Measurements from ENCODE around the gene CRYGA.
"Not testable (repeated sequence)": the region's sequence is repeated elsewhere in the genome, so short reads cannot be mapped to it uniquely, and the experiment has no call there.

CRYGA gene

DNA sequence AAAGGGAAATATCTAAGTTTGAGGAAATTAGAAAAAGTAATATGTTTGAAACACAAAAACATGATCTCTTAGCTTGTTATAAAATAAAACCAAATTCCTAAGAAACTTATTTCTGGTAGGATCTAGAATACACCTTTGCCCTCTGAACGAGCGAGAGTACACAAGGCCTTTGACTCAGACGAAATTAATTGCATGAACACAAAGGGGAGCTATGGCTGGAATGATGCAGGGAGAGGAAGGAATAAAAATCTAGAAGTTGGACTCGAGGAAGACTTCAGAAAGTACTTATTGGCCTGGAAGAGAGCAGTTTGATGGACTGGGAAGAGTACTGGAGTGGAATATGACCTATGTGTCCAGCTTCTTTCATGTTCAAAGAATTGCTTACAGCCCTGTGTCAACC, 38.1 kb downstream of the CRYGA start:
- no peak for DNase-seq

DNA sequence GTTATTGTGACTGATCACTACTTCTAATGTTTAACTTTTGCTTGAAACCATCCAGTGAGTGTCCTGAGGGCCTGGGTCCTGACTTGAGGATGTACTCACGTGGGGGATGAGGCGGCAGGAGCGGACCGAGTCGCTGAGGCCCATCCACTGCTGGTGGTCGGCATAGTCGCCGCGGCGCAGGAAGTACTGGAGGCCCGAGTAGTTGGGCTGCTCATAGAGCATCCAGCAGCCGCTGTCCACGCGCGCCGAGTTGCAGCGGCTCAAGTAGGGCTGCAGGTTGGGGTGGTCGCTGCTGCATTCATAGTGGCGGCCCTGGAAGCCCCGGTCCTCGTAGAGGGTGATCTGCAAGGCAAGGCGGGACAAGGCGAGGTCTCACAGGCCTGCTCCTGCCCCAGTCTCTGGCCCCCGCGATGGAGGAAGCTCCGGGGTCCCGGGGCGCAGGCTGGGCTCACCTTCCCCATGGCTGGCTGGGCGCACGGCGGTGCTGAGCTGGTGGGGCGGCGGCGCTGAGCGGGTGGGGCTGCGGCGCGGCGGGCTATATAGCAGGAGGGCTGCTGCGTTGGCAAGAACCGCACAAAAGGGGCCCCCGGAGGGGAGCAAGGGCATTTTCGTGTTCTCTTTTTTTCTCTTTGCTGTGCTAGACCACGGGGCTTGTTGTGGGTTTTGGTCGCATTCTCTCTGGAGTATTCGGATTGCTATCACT, 39.2 kb downstream of the CRYGA start, which contains the start of gene CRYGD:
CRYGD (minus strand) TSS at position 512 of the 703 bp plus-strand sequence; CDS start at position 461, 51 bp downstream.
- DNase-seq = not testable (repeated sequence)

GRCh38 chr2:208122248-208122647, 41.1 kb downstream of the CRYGA start:
- no peak for DNase-seq

- no peak for DNase-seq
Observed at GRCh38 chr2:208118918-208119317, 44.5 kb downstream of the CRYGA start.

- not testable (repeated sequence) for DNase-seq
Observed at GRCh38 chr2:208117390-208117789, 46.0 kb downstream of the CRYGA start.

GRCh38 chr2:208112969-208113368, 50.4 kb downstream of the CRYGA start:
- DNase-seq = no peak

- not testable (repeated sequence) for DNase-seq
Observed at GRCh38 chr2:208112273-208112745, 51.1 kb downstream of the CRYGA start.

Data from activated CD4-positive, alpha-beta T cell treated with anti-CD3 and anti-CD28 coated beads for 48 hours (primary cell).